Liver (tissue), 9 donors: Measurements from ENCODE around the gene IPPK. TPM values are rescaled to one million over a fixed set of nuclear protein-coding genes. Genes with fewer than 3 reads are reported as not detected.

ENCODE experiments used
- DNase-seq: peaks from one replicate; pipeline ENCODE4 v3.0.0-alpha.2; 2017; ENCODE audit warnings: low spot score
- H3K27ac ChIP-seq, 2 donors: one replicate each; pipeline ENCODE4 v1.7.0; 2013; ENCODE audit warnings: inconsistent platforms in 2 of 2, low read length in 2 of 2, control low read depth in 1 of 2, low read depth in 1 of 2, mild to moderate bottlenecking in 1 of 2
- H3K27me3 ChIP-seq, 4 donors: one replicate each; pipeline versions ENCODE4 v1.6.1 to v1.7.0; 2013; ENCODE audit warnings: low read length in 3 of 4, inconsistent platforms in 1 of 4, mild to moderate bottlenecking in 1 of 4, moderate library complexity in 1 of 4; ENCODE audit not compliant: control insufficient read depth in 4 of 4, insufficient read depth in 4 of 4
- H3K36me3 ChIP-seq, 4 donors: one replicate each; pipeline versions ENCODE4 v1.6.1 to v1.7.0; 2013; ENCODE audit warnings: low read length in 3 of 4, mild to moderate bottlenecking in 3 of 4, low read depth in 1 of 4, moderate library complexity in 1 of 4; ENCODE audit not compliant: control insufficient read depth in 4 of 4, insufficient read depth in 3 of 4
- H3K4me1 ChIP-seq, 4 donors: one replicate each; pipeline versions ENCODE4 v1.6.1 to v1.7.0; 2013; ENCODE audit warnings: low read length in 3 of 4, mild to moderate bottlenecking in 3 of 4, moderate library complexity in 1 of 4; ENCODE audit not compliant: control insufficient read depth in 4 of 4, insufficient read depth in 4 of 4
- H3K4me3 ChIP-seq, 3 donors: one replicate each; pipeline versions ENCODE4 v1.6.1 to v1.7.0; 2013; ENCODE audit warnings: low read length in 3 of 3, control low read depth in 1 of 3, low read depth in 1 of 3, mild to moderate bottlenecking in 1 of 3
- H3K9ac ChIP-seq, 2 donors: one replicate each; pipeline ENCODE4 v1.7.0; 2013; ENCODE audit warnings: low read length in 2 of 2, mild to moderate bottlenecking in 2 of 2, moderate library complexity in 2 of 2, control low read depth in 1 of 2, low read depth in 1 of 2
- H3K9me3 ChIP-seq, 4 donors: one replicate each; pipeline versions ENCODE4 v1.6.1 to v1.7.0; 2013; ENCODE audit warnings: low read length in 3 of 4; ENCODE audit not compliant: control insufficient read depth in 4 of 4
- ATF3 ChIP-seq: IDR thresholded peaks from 2 replicates; pipeline ENCODE4 v1.6.1; 2016; ENCODE audit warnings: antibody characterized with exemption
- CTCF ChIP-seq: fragments of 150-350 bp; IDR thresholded peaks from 2 replicates; pipeline ENCODE4 v1.5.1; 2017; ENCODE audit warnings: improper control_type of control experiment, low read depth, low read length; ENCODE audit not compliant: missing input control
- EGR1 ChIP-seq, 2 donors: IDR thresholded peaks; 2 replicates each; pipeline ENCODE4 v1.6.1; 2016 to 2018; ENCODE audit warnings: antibody characterized with exemption in 2 of 2, low read depth in 2 of 2
- FOXA1 ChIP-seq: IDR thresholded peaks from 2 replicates; pipeline ENCODE4 v1.6.1; 2016; ENCODE audit warnings: antibody characterized with exemption
- FOXA2 ChIP-seq: IDR thresholded peaks from 2 replicates; pipeline ENCODE4 v1.6.1; 2016; ENCODE audit warnings: antibody characterized with exemption
- GABPA ChIP-seq, 2 donors: IDR thresholded peaks in 1 of 2; conservative IDR thresholded peaks in 1 of 2; 2 replicates each; pipeline ENCODE4 v1.6.1; 2016; ENCODE audit warnings: antibody characterized with exemption in 2 of 2, mild to moderate bottlenecking in 1 of 2, moderate library complexity in 1 of 2
- HNF4A ChIP-seq, 2 donors: conservative IDR thresholded peaks; 2 replicates each; pipeline ENCODE4 v1.6.1; 2016; ENCODE audit warnings: antibody characterized with exemption in 2 of 2, mild to moderate bottlenecking in 2 of 2
- HNF4G ChIP-seq: IDR thresholded peaks from 2 replicates; pipeline ENCODE4 v1.6.1; 2016; ENCODE audit warnings: antibody characterized with exemption
- JUND ChIP-seq, 2 donors: IDR thresholded peaks; 2 replicates each; pipeline ENCODE4 v1.6.1; 2016; ENCODE audit warnings: antibody characterized with exemption in 2 of 2
- MAX ChIP-seq: IDR thresholded peaks from 2 replicates; pipeline ENCODE4 v1.6.1; 2016; ENCODE audit warnings: antibody characterized with exemption
- NR2F2 ChIP-seq: IDR thresholded peaks from 2 replicates; pipeline ENCODE4 v1.6.1; 2016; ENCODE audit warnings: antibody characterized with exemption
- RAD21 ChIP-seq, 2 donors: IDR thresholded peaks; 2 replicates each; pipeline ENCODE4 v1.6.1; 2016; ENCODE audit warnings: antibody characterized with exemption in 2 of 2, mild to moderate bottlenecking in 2 of 2
- REST ChIP-seq: IDR thresholded peaks from 2 replicates; pipeline ENCODE4 v1.6.1; 2016; ENCODE audit warnings: antibody characterized with exemption, mild to moderate bottlenecking
- RXRA ChIP-seq, 2 donors: IDR thresholded peaks; 2 replicates each; pipeline ENCODE4 v1.6.1; 2017 to 2018; ENCODE audit warnings: antibody characterized with exemption in 2 of 2, mild to moderate bottlenecking in 1 of 2
- SP1 ChIP-seq: IDR thresholded peaks from 2 replicates; pipeline ENCODE4 v1.6.1; 2018; ENCODE audit warnings: antibody characterized with exemption, mild to moderate bottlenecking
- TAF1 ChIP-seq: conservative IDR thresholded peaks from 2 replicates; pipeline ENCODE4 v1.6.1; 2016; ENCODE audit warnings: antibody characterized with exemption, mild to moderate bottlenecking
- YY1 ChIP-seq: IDR thresholded peaks from 2 replicates; pipeline ENCODE4 v1.6.1; 2016; ENCODE audit warnings: antibody characterized with exemption, mild to moderate bottlenecking
- ZBTB33 ChIP-seq: IDR thresholded peaks from 2 replicates; pipeline ENCODE4 v1.6.1; 2016; ENCODE audit warnings: antibody characterized with exemption
- WGBS: extraction: QIAGEN DNeasy Blood & Tissue Kit; methylation state at CpG from one replicate; pipeline ENCODE4 v1.1.7; 2013; 5-methylcytosine and 5-hydroxymethylcytosine counted together
- polyA plus RNA-seq, 2 donors: library from polyadenylated mRNA; stranded (reverse) in 1 of 2; unstranded in 1 of 2; fragments of 200-250 nt in 1 of 2; fragments of >200 nt in 1 of 2; fragmentation: Nextera tagmentation in 1 of 2; extraction: Ambion mirVana in 1 of 2; gene quantifications; one replicate each; pipeline versions ENCODE4 v1.2.1 to v1.2.3, GENCODE V29; 2013 to 2015
- total RNA-seq, 2 donors: library from RNA; depleted of rRNA; stranded (reverse); fragments of >200 nt; gene quantifications; one replicate each; pipeline ENCODE4 v1.2.3, GENCODE V29; 2014
- donor health status: healthy.
- donor health status: healthy.
- donor health status: healthy.
- donor health status: healthy.
- donor health status: healthy.

The IPPK gene
- total and polyA plus RNA-seq, 4 donors, result 2.1 to 5.9 (median 3.6) TPM

GRCh38 chr9:92599938-92600461, 69.9 kb downstream of the IPPK start:
- Histone ChIP-seq H3K4me3 (no peak overlapping the region), H3K4me1 (no peaks in the 10 kb centered on the region), H3K9ac (no peak overlapping the region), H3K36me3 (no peaks in the 10 kb centered on the region), H3K9me3 (no peaks in the 10 kb centered on the region), H3K27ac (no peak overlapping the region), H3K27me3 (no peaks in the 10 kb centered on the region)
- 82% methylated on average over 4 of the region's 4 CpGs for WGBS
- TF ChIP-seq RXRA (IDR thresholded peaks at IDR 0.05) (no peak), JUND (IDR thresholded peaks at IDR 0.05) (no peak), YY1 (no peak), NR2F2 (no peak)
- no peak for DNase-seq

- Histone ChIP-seq H3K27ac (peak overlapping the region in 1 of 2 donors; percentile 63), H3K36me3 (no peaks in the 10 kb centered on the region), H3K9ac (no peak overlapping the region), H3K27me3 (no peaks in the 10 kb centered on the region), H3K4me3 (no peak overlapping the region), H3K9me3 (no peaks in the 10 kb centered on the region), H3K4me1 (peaks cover 0 to 2% (median 0%) of the 10 kb centered on the region in 4 donors)
- no peak for TF ChIP-seq HNF4G
- TF ChIP-seq ZBTB33, result no peak
- no peak for TF ChIP-seq REST
- no peak for TF ChIP-seq SP1
- no peak for TF ChIP-seq RAD21 (IDR thresholded peaks at IDR 0.05)
- TF ChIP-seq TAF1, result no peak
- TF ChIP-seq HNF4A (conservative IDR thresholded peaks at IDR 0.05), result no peak
- no peak for TF ChIP-seq YY1
- TF ChIP-seq EGR1 (IDR thresholded peaks at IDR 0.05; ENCODE audit: low read depth in 2 of 2), result no peak
- TF ChIP-seq FOXA2, result no peak
- no peak for TF ChIP-seq RXRA (IDR thresholded peaks at IDR 0.05)
- no peak for TF ChIP-seq GABPA (IDR thresholded peaks at IDR 0.05 in 1 of 2, conservative IDR thresholded peaks at IDR 0.05 in 1 of 2)
- no peak for TF ChIP-seq MAX
- TF ChIP-seq CTCF, result no peak
- TF ChIP-seq ATF3, result no peak
- no peak for TF ChIP-seq JUND (IDR thresholded peaks at IDR 0.05)
- no peak for TF ChIP-seq FOXA1
- TF ChIP-seq NR2F2, result no peak
- 76% methylated on average over 2 of the region's 2 CpGs for WGBS
- DNase-seq, result no peak
Observed at GRCh38 chr9:92598382-92598781, 71.5 kb downstream of the IPPK start.
